HepG2 (cell line): ENCODE data around the gene NSD1. TPM values are rescaled to one million over a fixed set of nuclear protein-coding genes. Genes with fewer than 3 reads are reported as not detected.

ENCODE experiments used
- ATAC-seq: fragments of 200-7000 bp; cut with Tn5 transposase; 3 replicates; pipeline ENCODE4 v1.9.1; 2020; ENCODE audit warnings: mild to moderate bottlenecking, moderate library complexity
- BruUV-seq: library from RNA; stranded (reverse); fragments of 400-500 nt; replicated peaks from 2 replicates; lab custom pipeline; 2021; lab: Mats Ljungman, UMichigan
- CTCF ChIA-PET: fragments of 300-600 bp; formaldehyde crosslinking; extraction: SDS; loops from one replicate; lab custom pipeline; 2021; ENCODE audit warnings: low total read pairs, inconsistent platforms, low intra/inter-chr PET ratio; lab: Yijun Ruan, JAX
- POLR2A ChIA-PET: fragments of 350-600 bp; sonication (Branson Sonifier 250); formaldehyde crosslinking; loops from one replicate; lab custom pipeline; 2020; ENCODE audit warnings: antibody characterized with exemption, inconsistent platforms; lab: Yijun Ruan, JAX
- DNase-seq: peaks from one replicate; pipeline ENCODE4 v3.0.0-alpha.2; 2015; ENCODE audit warnings: low spot score
- FAIRE-seq: peaks from 3 replicates; lab custom pipeline; 2011; peaks lifted over from hg19 to GRCh38; lab: Jason Lieb, UNC
- H2AFZ ChIP-seq: one replicate; pipeline ENCODE4 v1.6.1; 2011; ENCODE audit warnings: low read length, inconsistent platforms
- H3K27ac ChIP-seq: fragments of 300-600 bp; 3 replicates; pipeline ENCODE4 v1.8.0; 2011; ENCODE audit warnings: mixed run types, mild to moderate bottlenecking, mixed read lengths, low read length, inconsistent platforms; ENCODE audit not compliant: insufficient read depth; ENCODE audit errors: extremely low read length
- H3K27me3 ChIP-seq, 2 experiments: fragments of 200-600 bp in 1 of 2; 2 replicates in 1 of 2; 3 replicates in 1 of 2; pipeline versions ENCODE4 v1.6.0 to v1.8.0; 2011; ENCODE audit warnings: low read length in 2 of 2, mild to moderate bottlenecking in 2 of 2, moderate library complexity in 2 of 2, inconsistent platforms in 1 of 2; ENCODE audit not compliant: insufficient read depth in 2 of 2, control insufficient read depth in 1 of 2
- H3K36me3 ChIP-seq, 2 experiments: fragments of 200-600 bp in 1 of 2; replicated peaks in 1 of 2; 2 replicates in 1 of 2; 3 replicates in 1 of 2; pipeline versions ENCODE4 v1.5.1 to v1.8.0; 2011; ENCODE audit warnings: low read length in 2 of 2, inconsistent platforms in 1 of 2; ENCODE audit not compliant: insufficient read depth in 2 of 2, control insufficient read depth in 1 of 2
- H3K4me1 ChIP-seq: 2 replicates; pipeline ENCODE4 v1.5.1; 2012; ENCODE audit warnings: low read length, inconsistent platforms; ENCODE audit not compliant: insufficient read depth
- H3K4me2 ChIP-seq: 2 replicates; pipeline ENCODE4 v1.6.0; 2011; ENCODE audit warnings: low read depth, low read length, inconsistent platforms
- H3K4me3 ChIP-seq, 3 experiments: fragments of 200-600 bp in 1 of 3; sonication (generic), shearing (Covaris generic) in 1 of 3; replicated peaks in 1 of 3; 2 replicates each; pipeline ENCODE4 v1.5.1; 2011 to 2016; ENCODE audit warnings: low read length in 3 of 3, inconsistent platforms in 2 of 3, low read depth in 2 of 3, mild to moderate bottlenecking in 2 of 3, control low read depth in 1 of 3, mixed read lengths in 1 of 3; ENCODE audit not compliant: insufficient read depth in 1 of 3
- H3K79me2 ChIP-seq: one replicate; pipeline ENCODE4 v1.6.1; 2011; ENCODE audit warnings: low read length, inconsistent platforms; ENCODE audit not compliant: insufficient read depth
- H3K9ac ChIP-seq: 2 replicates; pipeline ENCODE4 v1.6.0; 2011; ENCODE audit warnings: mild to moderate bottlenecking, low read depth, low read length, inconsistent platforms; ENCODE audit not compliant: insufficient read depth
- H3K9me3 ChIP-seq: 2 replicates; pipeline ENCODE4 v1.5.1; 2012; ENCODE audit warnings: mild to moderate bottlenecking, low read length
- H4K20me1 ChIP-seq: 2 replicates; pipeline ENCODE4 v1.6.0; 2011; ENCODE audit warnings: inconsistent platforms, mild to moderate bottlenecking, low read length, moderate library complexity; ENCODE audit not compliant: insufficient read depth
- CREB3 ChIP-seq: sonication (generic); formaldehyde crosslinking; IDR thresholded peaks from 2 replicates; pipeline ENCODE4 v1.5.0; 2020; ENCODE audit warnings: missing genetic modification reagents
- FOSL1 ChIP-seq: sonication (generic); formaldehyde crosslinking; IDR thresholded peaks from 2 replicates; pipeline ENCODE4 v1.9.0; 2021; ENCODE audit warnings: missing genetic modification reagents, borderline replicate concordance
- HOXA9 ChIP-seq: sonication (generic); formaldehyde crosslinking; IDR thresholded peaks from 2 replicates; pipeline ENCODE4 v1.8.1; 2022; ENCODE audit warnings: missing genetic modification reagents, mild to moderate bottlenecking, moderate library complexity, borderline replicate concordance
- JARID2 ChIP-seq: sonication (generic); formaldehyde crosslinking; IDR thresholded peaks from 2 replicates; pipeline ENCODE4 v1.8.1; 2023; ENCODE audit warnings: missing genetic modification reagents, inconsistent platforms; ENCODE audit not compliant: insufficient replicate concordance
- NBN ChIP-seq: fragments of 450-650 bp; conservative IDR thresholded peaks from 2 replicates; pipeline ENCODE4 v1.6.1; 2017
- SMAD3 ChIP-seq: sonication (generic); formaldehyde crosslinking; IDR thresholded peaks from 2 replicates; pipeline ENCODE4 v1.4.0; 2020; ENCODE audit warnings: missing genetic modification reagents
- SP2 ChIP-seq: sonication (generic); formaldehyde crosslinking; IDR thresholded peaks from 2 replicates; pipeline ENCODE4 v1.5.1; 2020; ENCODE audit warnings: mild to moderate bottlenecking, missing genetic modification reagents
- TRAFD1 ChIP-seq: sonication (generic); formaldehyde crosslinking; IDR thresholded peaks from 2 replicates; pipeline ENCODE4 v1.5.1; 2020; ENCODE audit warnings: missing genetic modification reagents, mild to moderate bottlenecking, borderline replicate concordance
- XBP1 ChIP-seq: sonication (generic); formaldehyde crosslinking; IDR thresholded peaks from 2 replicates; pipeline ENCODE4 v1.5.0; 2020; ENCODE audit warnings: missing genetic modification reagents
- ZBTB1 ChIP-seq: sonication (generic); formaldehyde crosslinking; IDR thresholded peaks from 2 replicates; pipeline ENCODE4 v1.4.0; 2020; ENCODE audit warnings: missing genetic modification reagents, borderline replicate concordance
- ZNF609 ChIP-seq: sonication (generic); formaldehyde crosslinking; IDR thresholded peaks from 2 replicates; pipeline ENCODE4 v1.4.0; 2020; ENCODE audit warnings: mild to moderate bottlenecking, missing genetic modification reagents, borderline replicate concordance
- ZNF644 ChIP-seq: IDR thresholded peaks from 2 replicates; pipeline ENCODE4 v1.6.1; 2016; ENCODE audit warnings: low read depth
- ZNF776 ChIP-seq: sonication (generic); formaldehyde crosslinking; IDR thresholded peaks from 2 replicates; pipeline ENCODE4 v1.4.0; 2020; ENCODE audit warnings: mild to moderate bottlenecking, missing genetic modification reagents
- WGBS: methylation state at CpG from one replicate; pipeline ENCODE4 v1.1.6; 2017; ENCODE audit warnings: low lambda C conversion rate; 5-methylcytosine and 5-hydroxymethylcytosine counted together
- in situ Hi-C: cut with HindIII; loops from 2 replicates; pipeline ENCODE4 v1.10.0; 2017; ENCODE audit warnings: low pct_unique_long_range_greater_than_20kb; ENCODE audit not compliant: extremely low pct_ligation_motif_present
- intact Hi-C: fragments of 100-400 bp; cut with micrococcal nuclease; formaldehyde crosslinking; loops from one replicate; pipeline ENCODE4 v1.10.0; 2022; ENCODE audit not compliant: unreplicated experiment
- polyA plus RNA-seq, 8 experiments: library from polyadenylated mRNA; depleted of rRNA in 3 of 8; stranded (reverse) in 7 of 8; unstranded in 1 of 8; fragments of >200 nt; fragmentation: Illumina TruSeq in 4 of 8; extraction: Trizol in 4 of 8; gene quantifications; 2 replicates each; pipeline versions ENCODE4 v1.2.1 to v1.2.3, GENCODE V29; 2011 to 2016; ENCODE audit warnings: low read depth in 4 of 8, missing spikeins in 1 of 8, mixed read lengths in 1 of 8; ENCODE audit not compliant: insufficient read depth in 1 of 8
- total RNA-seq, 5 experiments: library from RNA; depleted of rRNA; stranded (reverse); fragments of >200 nt; fragmentation: Illumina TruSeq; extraction: Trizol; gene quantifications; 2 replicates each; pipeline ENCODE4 v1.2.3, GENCODE V29; 2016; ENCODE audit warnings: low read depth in 1 of 5

The NSD1 gene
- total and polyA plus RNA-seq, 2 of the 13 experiments (the other 11 are each of a cell fraction or from before 2014, with no cell fraction given) = 0.01 to 0.09 TPM

GRCh38 chr5:177233802-177234201, 100.2 kb downstream of the NSD1 start (continued):
- no peak for TF ChIP-seq ZNF776 (CRISPR knock-in tag)

- Histone ChIP-seq H3K36me3 (no peaks in the 10 kb centered on the region), H3K27me3 (peaks cover 0 to 18% of the 10 kb centered on the region in 2 experiments; a peak in 2 of 5 replicates), H3K4me2 (no peak overlapping the region), H3K4me1 (no peaks in the 10 kb centered on the region), H3K27ac (no peak overlapping the region), H3K79me2 (no peaks in the 10 kb centered on the region), H4K20me1 (no peaks in the 10 kb centered on the region), H3K4me3 (no peak overlapping the region), H3K9me3 (no peaks in the 10 kb centered on the region), H3K9ac (no peak overlapping the region), H2AFZ (no peak overlapping the region)
- 4% methylated on average over 2 of the region's 2 CpGs for WGBS
- no peak for FAIRE-seq
- intact Hi-C loops = no loop called here
- POLR2A ChIA-PET = no interaction called here
- CTCF ChIA-PET = no interaction called here
- no peak for TF ChIP-seq ZNF609 (CRISPR knock-in tag)
- TF ChIP-seq ZBTB1 (CRISPR knock-in tag) = no peak
- no peak for TF ChIP-seq XBP1 (CRISPR knock-in tag)
- TF ChIP-seq TRAFD1 (CRISPR knock-in tag) = no peak
- no peak for TF ChIP-seq FOSL1 (CRISPR knock-in tag)
- no peak for TF ChIP-seq ZNF644 (CRISPR knock-in tag)
- TF ChIP-seq HOXA9 = no peak
- no peak for TF ChIP-seq SP2 (CRISPR knock-in tag)
- TF ChIP-seq NBN = no peak
- no peak for TF ChIP-seq JARID2 (CRISPR knock-in tag)
- no peak for TF ChIP-seq CREB3
- no peak for TF ChIP-seq SMAD3 (CRISPR knock-in tag)
- no peak for ATAC-seq
- no peak for DNase-seq
- BruUV-seq = no TSS peak
- in situ Hi-C loops = no loop called here
Observed at GRCh38 chr5:177234841-177235240, 101.3 kb downstream of the NSD1 start.
